Measurements from ENCODE around the gene BCAM.

GRCh38 chr19:44814517-44814916 is 5.6 kb downstream of the BCAM start:
- TF ChIP-seq, protein P1, sequence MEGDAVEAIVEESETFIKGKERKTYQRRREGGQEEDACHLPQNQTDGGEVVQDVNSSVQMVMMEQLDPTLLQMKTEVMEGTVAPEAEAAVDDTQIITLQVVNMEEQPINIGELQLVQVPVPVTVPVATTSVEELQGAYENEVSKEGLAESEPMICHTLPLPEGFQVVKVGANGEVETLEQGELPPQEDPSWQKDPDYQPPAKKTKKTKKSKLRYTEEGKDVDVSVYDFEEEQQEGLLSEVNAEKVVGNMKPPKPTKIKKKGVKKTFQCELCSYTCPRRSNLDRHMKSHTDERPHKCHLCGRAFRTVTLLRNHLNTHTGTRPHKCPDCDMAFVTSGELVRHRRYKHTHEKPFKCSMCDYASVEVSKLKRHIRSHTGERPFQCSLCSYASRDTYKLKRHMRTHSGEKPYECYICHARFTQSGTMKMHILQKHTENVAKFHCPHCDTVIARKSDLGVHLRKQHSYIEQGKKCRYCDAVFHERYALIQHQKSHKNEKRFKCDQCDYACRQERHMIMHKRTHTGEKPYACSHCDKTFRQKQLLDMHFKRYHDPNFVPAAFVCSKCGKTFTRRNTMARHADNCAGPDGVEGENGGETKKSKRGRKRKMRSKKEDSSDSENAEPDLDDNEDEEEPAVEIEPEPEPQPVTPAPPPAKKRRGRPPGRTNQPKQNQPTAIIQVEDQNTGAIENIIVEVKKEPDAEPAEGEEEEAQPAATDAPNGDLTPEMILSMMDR (IDR thresholded peaks at IDR 0.05; ENCODE audit: low read depth, low read length, missing input control): no peak
- TF ChIP-seq SP1 (IDR thresholded peaks at IDR 0.05): no peak
- TF ChIP-seq, protein P2, sequence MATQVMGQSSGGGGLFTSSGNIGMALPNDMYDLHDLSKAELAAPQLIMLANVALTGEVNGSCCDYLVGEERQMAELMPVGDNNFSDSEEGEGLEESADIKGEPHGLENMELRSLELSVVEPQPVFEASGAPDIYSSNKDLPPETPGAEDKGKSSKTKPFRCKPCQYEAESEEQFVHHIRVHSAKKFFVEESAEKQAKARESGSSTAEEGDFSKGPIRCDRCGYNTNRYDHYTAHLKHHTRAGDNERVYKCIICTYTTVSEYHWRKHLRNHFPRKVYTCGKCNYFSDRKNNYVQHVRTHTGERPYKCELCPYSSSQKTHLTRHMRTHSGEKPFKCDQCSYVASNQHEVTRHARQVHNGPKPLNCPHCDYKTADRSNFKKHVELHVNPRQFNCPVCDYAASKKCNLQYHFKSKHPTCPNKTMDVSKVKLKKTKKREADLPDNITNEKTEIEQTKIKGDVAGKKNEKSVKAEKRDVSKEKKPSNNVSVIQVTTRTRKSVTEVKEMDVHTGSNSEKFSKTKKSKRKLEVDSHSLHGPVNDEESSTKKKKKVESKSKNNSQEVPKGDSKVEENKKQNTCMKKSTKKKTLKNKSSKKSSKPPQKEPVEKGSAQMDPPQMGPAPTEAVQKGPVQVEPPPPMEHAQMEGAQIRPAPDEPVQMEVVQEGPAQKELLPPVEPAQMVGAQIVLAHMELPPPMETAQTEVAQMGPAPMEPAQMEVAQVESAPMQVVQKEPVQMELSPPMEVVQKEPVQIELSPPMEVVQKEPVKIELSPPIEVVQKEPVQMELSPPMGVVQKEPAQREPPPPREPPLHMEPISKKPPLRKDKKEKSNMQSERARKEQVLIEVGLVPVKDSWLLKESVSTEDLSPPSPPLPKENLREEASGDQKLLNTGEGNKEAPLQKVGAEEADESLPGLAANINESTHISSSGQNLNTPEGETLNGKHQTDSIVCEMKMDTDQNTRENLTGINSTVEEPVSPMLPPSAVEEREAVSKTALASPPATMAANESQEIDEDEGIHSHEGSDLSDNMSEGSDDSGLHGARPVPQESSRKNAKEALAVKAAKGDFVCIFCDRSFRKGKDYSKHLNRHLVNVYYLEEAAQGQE (IDR thresholded peaks at IDR 0.05): no peak
- no peak for TF ChIP-seq MAX (IDR thresholded peaks at IDR 0.05)
- no peak for TF ChIP-seq YY1 (IDR thresholded peaks at IDR 0.05)
- no peak for TF ChIP-seq TAF1 (conservative IDR thresholded peaks at IDR 0.05)
- TF ChIP-seq RAD21 (IDR thresholded peaks at IDR 0.05): no peak
- TF ChIP-seq, protein P3, sequence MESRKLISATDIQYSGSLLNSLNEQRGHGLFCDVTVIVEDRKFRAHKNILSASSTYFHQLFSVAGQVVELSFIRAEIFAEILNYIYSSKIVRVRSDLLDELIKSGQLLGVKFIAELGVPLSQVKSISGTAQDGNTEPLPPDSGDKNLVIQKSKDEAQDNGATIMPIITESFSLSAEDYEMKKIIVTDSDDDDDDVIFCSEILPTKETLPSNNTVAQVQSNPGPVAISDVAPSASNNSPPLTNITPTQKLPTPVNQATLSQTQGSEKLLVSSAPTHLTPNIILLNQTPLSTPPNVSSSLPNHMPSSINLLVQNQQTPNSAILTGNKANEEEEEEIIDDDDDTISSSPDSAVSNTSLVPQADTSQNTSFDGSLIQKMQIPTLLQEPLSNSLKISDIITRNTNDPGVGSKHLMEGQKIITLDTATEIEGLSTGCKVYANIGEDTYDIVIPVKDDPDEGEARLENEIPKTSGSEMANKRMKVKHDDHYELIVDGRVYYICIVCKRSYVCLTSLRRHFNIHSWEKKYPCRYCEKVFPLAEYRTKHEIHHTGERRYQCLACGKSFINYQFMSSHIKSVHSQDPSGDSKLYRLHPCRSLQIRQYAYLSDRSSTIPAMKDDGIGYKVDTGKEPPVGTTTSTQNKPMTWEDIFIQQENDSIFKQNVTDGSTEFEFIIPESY (IDR thresholded peaks at IDR 0.05): no peak
- TF ChIP-seq NR2F2 (IDR thresholded peaks at IDR 0.05): no peak
- TF ChIP-seq RXRA (IDR thresholded peaks at IDR 0.05): no peak
- no peak for TF ChIP-seq JUND (IDR thresholded peaks at IDR 0.05)
- no peak for TF ChIP-seq EGR1 (IDR thresholded peaks at IDR 0.05; ENCODE audit: low read depth in 2 of 2)
- TF ChIP-seq ATF3 (IDR thresholded peaks at IDR 0.05): no peak
- no peak for TF ChIP-seq GABPA (IDR thresholded peaks at IDR 0.05 in 1 of 2, conservative IDR thresholded peaks at IDR 0.05 in 1 of 2)
